Measurements from ENCODE around the gene PIAS2.
"Not testable (repeated sequence)": the region's sequence is repeated elsewhere in the genome, so short reads cannot be mapped to it uniquely, and the experiment has no call there.

PIAS2 gene

GRCh38 chr18:46849007-46849406 is 68.3 kb downstream of the PIAS2 start:
- no peak for DNase-seq (ENCODE audit: extremely low read depth, low read depth)
- TF ChIP-seq, protein P1, sequence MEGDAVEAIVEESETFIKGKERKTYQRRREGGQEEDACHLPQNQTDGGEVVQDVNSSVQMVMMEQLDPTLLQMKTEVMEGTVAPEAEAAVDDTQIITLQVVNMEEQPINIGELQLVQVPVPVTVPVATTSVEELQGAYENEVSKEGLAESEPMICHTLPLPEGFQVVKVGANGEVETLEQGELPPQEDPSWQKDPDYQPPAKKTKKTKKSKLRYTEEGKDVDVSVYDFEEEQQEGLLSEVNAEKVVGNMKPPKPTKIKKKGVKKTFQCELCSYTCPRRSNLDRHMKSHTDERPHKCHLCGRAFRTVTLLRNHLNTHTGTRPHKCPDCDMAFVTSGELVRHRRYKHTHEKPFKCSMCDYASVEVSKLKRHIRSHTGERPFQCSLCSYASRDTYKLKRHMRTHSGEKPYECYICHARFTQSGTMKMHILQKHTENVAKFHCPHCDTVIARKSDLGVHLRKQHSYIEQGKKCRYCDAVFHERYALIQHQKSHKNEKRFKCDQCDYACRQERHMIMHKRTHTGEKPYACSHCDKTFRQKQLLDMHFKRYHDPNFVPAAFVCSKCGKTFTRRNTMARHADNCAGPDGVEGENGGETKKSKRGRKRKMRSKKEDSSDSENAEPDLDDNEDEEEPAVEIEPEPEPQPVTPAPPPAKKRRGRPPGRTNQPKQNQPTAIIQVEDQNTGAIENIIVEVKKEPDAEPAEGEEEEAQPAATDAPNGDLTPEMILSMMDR (IDR thresholded peaks at IDR 0.05; ENCODE audit: low read depth, low read length), result no peak

GRCh38 chr18:46843372-46843771 is 73.9 kb downstream of the PIAS2 start:
- no peak for DNase-seq (ENCODE audit: extremely low read depth, low read depth)
- TF ChIP-seq, protein P1 (IDR thresholded peaks at IDR 0.05; ENCODE audit: low read depth, low read length), result no peak

GRCh38 chr18:46842583-46842982 is 74.7 kb downstream of the PIAS2 start:
- DNase-seq (ENCODE audit: extremely low read depth, low read depth), result no peak
- TF ChIP-seq, protein P1 (IDR thresholded peaks at IDR 0.05; ENCODE audit: low read depth, low read length), result no peak

GRCh38 chr18:46833899-46834298 is 83.4 kb downstream of the PIAS2 start:
- TF ChIP-seq, protein P1 (IDR thresholded peaks at IDR 0.05; ENCODE audit: low read depth, low read length), result no peak
- no peak for DNase-seq (ENCODE audit: extremely low read depth, low read depth)

DNA sequence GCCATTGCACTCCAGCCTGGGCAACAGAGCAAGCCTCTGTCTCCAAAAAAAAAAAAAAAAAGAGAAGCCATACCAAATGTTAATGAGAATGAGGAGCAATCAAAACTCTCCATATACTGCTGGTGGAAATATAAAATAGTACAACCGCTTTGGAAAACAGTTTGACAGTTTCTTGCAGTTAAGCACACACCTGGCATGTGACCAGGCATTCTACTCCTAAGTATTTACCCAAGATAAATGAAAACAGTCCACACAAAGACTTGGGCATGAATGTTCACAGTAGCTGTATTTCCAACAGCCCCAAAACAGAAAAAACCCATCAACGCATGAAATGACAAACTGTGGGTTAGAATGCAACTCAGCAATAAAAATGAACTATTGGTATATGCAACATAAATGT is 84.5 kb downstream of the PIAS2 start:
- DNase-seq (ENCODE audit: extremely low read depth, low read depth), result no peak
- TF ChIP-seq, protein P1 (IDR thresholded peaks at IDR 0.05; ENCODE audit: low read depth, low read length), result no peak

DNA sequence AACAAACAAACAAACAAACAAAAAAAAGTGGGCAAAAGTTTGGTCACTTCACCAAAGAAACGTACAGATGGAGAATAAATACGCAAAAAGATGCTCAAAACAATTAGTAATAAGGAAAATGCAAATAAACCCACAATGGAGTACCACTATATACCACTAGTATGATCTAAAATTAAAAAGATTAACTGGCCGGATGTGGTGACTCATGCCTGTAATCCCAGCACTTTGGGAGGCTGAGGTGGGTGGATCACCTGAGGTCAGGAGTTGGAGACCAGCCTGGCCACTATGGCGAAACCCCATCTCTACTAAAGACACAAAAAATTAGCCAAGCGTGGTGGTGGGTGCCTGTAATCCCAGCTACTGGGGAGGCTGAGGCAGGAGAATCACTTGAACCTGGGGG is 84.9 kb downstream of the PIAS2 start:
- DNase-seq (ENCODE audit: extremely low read depth, low read depth), result not testable (repeated sequence)

- TF ChIP-seq, protein P1 (IDR thresholded peaks at IDR 0.05; ENCODE audit: low read depth, low read length), result no peak
- no peak for DNase-seq (ENCODE audit: extremely low read depth, low read depth)
Measured at GRCh38 chr18:46831434-46831833, 85.9 kb downstream of the PIAS2 start.

GRCh38 chr18:46830633-46831032 is 86.7 kb downstream of the PIAS2 start:
- TF ChIP-seq, protein P1 (IDR thresholded peaks at IDR 0.05; ENCODE audit: low read depth, low read length), result no peak

More at GRCh38 chr18:46830633-46831032, 86.7 kb downstream of the PIAS2 start:
- no peak for DNase-seq (ENCODE audit: extremely low read depth, low read depth)
